K562 (cell line): ENCODE measurements around the gene FBXO11. TPM values are rescaled to one million over a fixed set of nuclear protein-coding genes. Genes with fewer than 3 reads are reported as not detected.

ENCODE experiments used
- ATAC-seq: fragments of 200-7000 bp; cut with Tn5 transposase; 3 replicates; pipeline ENCODE4 v1.9.1; 2020; ENCODE audit warnings: moderate library complexity
- BruUV-seq: library from RNA; stranded (reverse); fragments of 400-500 nt; replicated peaks from 2 replicates; lab custom pipeline; 2021; lab: Mats Ljungman, UMichigan
- CTCF ChIA-PET: fragments of 300-600 bp; formaldehyde crosslinking; extraction: SDS; loops from one replicate; lab custom pipeline; 2021; ENCODE audit warnings: low intra/inter-chr PET ratio; lab: Yijun Ruan, JAX
- POLR2A ChIA-PET: fragments of 300-600, 350-650 bp; sonication (Branson Sonifier 250); formaldehyde crosslinking; extraction: SDS; loops from one replicate; lab custom pipeline; 2021; ENCODE audit warnings: antibody characterized with exemption, inconsistent platforms; lab: Yijun Ruan, JAX
- DNase-seq, 4 experiments: peaks; one replicate each; pipeline versions ENCODE4 v3.0.0 to v3.0.0-alpha.2; 2011 to 2018; ENCODE audit warnings: low spot score in 3 of 4, mixed read lengths in 3 of 4; ENCODE audit errors: extremely low read depth in 1 of 4
- FAIRE-seq: peaks from 2 replicates; lab custom pipeline; 2011; peaks lifted over from hg19 to GRCh38; lab: Jason Lieb, UNC
- H2AFZ ChIP-seq: 2 replicates; pipeline ENCODE4 v1.6.0; 2011; ENCODE audit warnings: low read depth, low read length, control low read depth, inconsistent platforms
- H3K27ac ChIP-seq: fragments of 200-600 bp; 3 replicates; pipeline ENCODE4 v1.8.0; 2011; ENCODE audit warnings: low read depth, mild to moderate bottlenecking, control low read depth, inconsistent platforms, low read length, moderate library complexity, mixed read lengths; ENCODE audit errors: extremely low read depth
- H3K27me3 ChIP-seq, 2 experiments: fragments of 300-600 bp in 1 of 2; 2 replicates in 1 of 2; 3 replicates in 1 of 2; pipeline versions ENCODE4 v1.6.0 to v1.8.0; 2011; ENCODE audit warnings: inconsistent platforms in 2 of 2, low read length in 2 of 2, mild to moderate bottlenecking in 1 of 2, mixed read lengths in 1 of 2, moderate library complexity in 1 of 2; ENCODE audit not compliant: control insufficient read depth in 2 of 2, insufficient read depth in 2 of 2
- H3K36me3 ChIP-seq: fragments of 300-600 bp; 3 replicates; pipeline ENCODE4 v1.8.0; 2011; ENCODE audit warnings: mild to moderate bottlenecking, low read length, inconsistent platforms; ENCODE audit not compliant: control insufficient read depth, insufficient read depth
- H3K4me1 ChIP-seq, 2 experiments: fragments of 200-600 bp in 1 of 2; replicated peaks in 1 of 2; 2 replicates in 1 of 2; 3 replicates in 1 of 2; pipeline versions ENCODE4 v1.5.1 to v1.8.0; 2011; ENCODE audit warnings: inconsistent platforms in 2 of 2, low read length in 2 of 2, mild to moderate bottlenecking in 1 of 2, mixed read lengths in 1 of 2, moderate library complexity in 1 of 2; ENCODE audit not compliant: control insufficient read depth in 2 of 2, insufficient read depth in 2 of 2
- H3K4me2 ChIP-seq: 2 replicates; pipeline ENCODE4 v1.6.1; 2011; ENCODE audit warnings: low read length, control low read depth, inconsistent platforms, mixed read lengths; ENCODE audit not compliant: insufficient read depth
- H3K4me3 ChIP-seq: fragments of 200-600 bp; sonication (generic), shearing (Covaris generic); 2 replicates; pipeline ENCODE4 v1.5.1; 2016; ENCODE audit warnings: control low read depth, inconsistent platforms
- H3K79me2 ChIP-seq: fragments of 200-600 bp; 3 replicates; pipeline ENCODE4 v1.8.0; 2011; ENCODE audit warnings: low read length, inconsistent platforms; ENCODE audit not compliant: control insufficient read depth, insufficient read depth
- H3K9ac ChIP-seq, 2 experiments: 2 replicates each; pipeline versions ENCODE4 v1.6.0 to v1.6.1; 2011; ENCODE audit warnings: low read depth in 2 of 2, low read length in 2 of 2, control low read depth in 1 of 2, inconsistent platforms in 1 of 2, mild to moderate bottlenecking in 1 of 2, mixed read lengths in 1 of 2; ENCODE audit not compliant: insufficient read depth in 1 of 2
- H3K9me1 ChIP-seq: one replicate; pipeline ENCODE4 v1.6.0; 2011; ENCODE audit warnings: inconsistent platforms, mild to moderate bottlenecking, low read length, moderate library complexity; ENCODE audit not compliant: control insufficient read depth, insufficient read depth
- H3K9me3 ChIP-seq: replicated peaks from 2 replicates; pipeline ENCODE4 v1.5.1; 2011; ENCODE audit warnings: low read depth, low read length, inconsistent platforms; ENCODE audit not compliant: control insufficient read depth, insufficient read depth
- H4K20me1 ChIP-seq: replicated peaks from 2 replicates; pipeline ENCODE4 v1.6.1; 2011; ENCODE audit warnings: low read length, inconsistent platforms, mixed read lengths; ENCODE audit not compliant: control insufficient read depth, insufficient read depth
- FOXK1 ChIP-seq: sonication (generic); formaldehyde crosslinking; IDR thresholded peaks from 2 replicates; pipeline ENCODE4 v1.8.0; 2022; ENCODE audit warnings: missing genetic modification reagents, mild to moderate bottlenecking, borderline replicate concordance
- PHB ChIP-seq: fragments of 250-450 bp; sonication (Bioruptor Pico); IDR thresholded peaks from 2 replicates; pipeline ENCODE4 v1.5.0; 2021
- PHF8 ChIP-seq: fragments of 200-600 bp; sonication (generic); IDR thresholded peaks from 2 replicates; pipeline ENCODE4 v1.6.1; 2012; ENCODE audit warnings: mixed run types, mild to moderate bottlenecking, inconsistent platforms, low read length, moderate library complexity, borderline replicate concordance
- POLR2AphosphoS2 ChIP-seq: IDR thresholded peaks from 2 replicates; pipeline ENCODE4 v1.6.1; 2012; ENCODE audit warnings: low read length, improper control_type of control experiment
- POLR2H ChIP-seq: IDR thresholded peaks from 2 replicates; pipeline ENCODE4 v1.6.1; 2016; ENCODE audit warnings: missing genetic modification characterization, low read depth, mild to moderate bottlenecking, control low read depth, missing compliant biosample characterization, moderate library complexity
- RAD21 ChIP-seq, 2 experiments: fragments of 250-450 bp in 1 of 2; fragments of 450-650 bp in 1 of 2; sonication (Bioruptor Pico) in 1 of 2; formaldehyde crosslinking in 1 of 2; IDR thresholded peaks in 1 of 2; conservative IDR thresholded peaks in 1 of 2; 2 replicates each; pipeline versions ENCODE4 v1.4.0 to v1.8.0; 2020 to 2022; ENCODE audit warnings: mild to moderate bottlenecking in 2 of 2, moderate library complexity in 1 of 2
- RBM34 ChIP-seq: fragments of 200-400 bp; formaldehyde crosslinking; IDR thresholded peaks from 2 replicates; pipeline ENCODE4 v1.6.1; 2018; ENCODE audit warnings: low read length, borderline replicate concordance; ENCODE audit not compliant: insufficient read depth
- RNF2 ChIP-seq: sonication (generic); IDR thresholded peaks from 2 replicates; pipeline ENCODE4 v1.6.1; 2016
- XRCC3 ChIP-seq: fragments of 450-650 bp; IDR thresholded peaks from 2 replicates; pipeline ENCODE4 v1.6.1; 2017; ENCODE audit warnings: mild to moderate bottlenecking, moderate library complexity
- ZFX ChIP-seq: sonication (generic); formaldehyde crosslinking; IDR thresholded peaks from 2 replicates; pipeline ENCODE4 v1.8.0; 2022; ENCODE audit warnings: mild to moderate bottlenecking, missing genetic modification reagents, moderate library complexity
- ZNF785 ChIP-seq: fragments of 250-450 bp; sonication (Bioruptor Pico); IDR thresholded peaks from 2 replicates; pipeline ENCODE4 v1.4.0; 2020; ENCODE audit warnings: mild to moderate bottlenecking
- WGBS: fragments of 100-300 bp; shearing (Covaris generic); methylation state at CpG from one replicate; pipeline ENCODE4 v1.1.6; 2016; ENCODE audit warnings: low coverage, mixed read lengths; ENCODE audit not compliant: insufficient coverage; ENCODE audit errors: missing lambda C conversion rate; 5-methylcytosine and 5-hydroxymethylcytosine counted together
- in situ Hi-C: fragments of 300-500 bp; cut with MboI; formaldehyde crosslinking; loops from 4 replicates; pipeline ENCODE4 v1.15.0; 2018; ENCODE audit warnings: inconsistent platforms, mixed read lengths
- intact Hi-C: fragments of 100-400 bp; cut with micrococcal nuclease; formaldehyde crosslinking; loops from 2 replicates; pipeline ENCODE4 v1.14.2; 2022
- polyA plus RNA-seq, 8 experiments: library from polyadenylated mRNA; depleted of rRNA in 4 of 8; stranded (reverse) in 5 of 8; unstranded in 3 of 8; fragments of >200 nt; fragmentation: Nextera tagmentation in 2 of 8; fragmentation: Illumina TruSeq in 1 of 8; extraction: Ambion mirVana in 2 of 8; extraction: Trizol in 1 of 8; gene quantifications; 2 replicates each; pipeline versions ENCODE4 v1.2.1 to v1.2.3, GENCODE V29; 2011 to 2014; ENCODE audit warnings: inconsistent platforms in 1 of 8, missing spikeins in 1 of 8
- total RNA-seq, 7 experiments: library from RNA; depleted of rRNA in 6 of 7; stranded (reverse); fragments of >200 nt in 6 of 7; fragmentation: Illumina TruSeq in 2 of 7; extraction: Trizol in 2 of 7; gene quantifications; 2 replicates each; pipeline versions ENCODE4 v1.2.1 to v1.2.3, GENCODE V29; 2011 to 2021; ENCODE audit warnings: low replicate concordance in 1 of 7
- TF ChIP-seq, protein P1 (sequence below): sonication (generic); formaldehyde crosslinking; IDR thresholded peaks from 2 replicates; pipeline ENCODE4 v1.8.1; 2023; ENCODE audit warnings: mild to moderate bottlenecking, missing genetic modification reagents, moderate library complexity
- TF ChIP-seq, protein P2 (sequence below): fragments of 250-450 bp; sonication (Bioruptor Pico); IDR thresholded peaks from 2 replicates; pipeline ENCODE4 v1.8.0; 2022; ENCODE audit warnings: inconsistent platforms, mild to moderate bottlenecking, moderate library complexity, borderline replicate concordance

FBXO11 gene
- total and polyA plus RNA-seq, 9 of the 15 experiments (the other 6 are each of a cell fraction or from before 2014, with no cell fraction given), result 8.8 to 44.5 (median 24.1) TPM

DNA sequence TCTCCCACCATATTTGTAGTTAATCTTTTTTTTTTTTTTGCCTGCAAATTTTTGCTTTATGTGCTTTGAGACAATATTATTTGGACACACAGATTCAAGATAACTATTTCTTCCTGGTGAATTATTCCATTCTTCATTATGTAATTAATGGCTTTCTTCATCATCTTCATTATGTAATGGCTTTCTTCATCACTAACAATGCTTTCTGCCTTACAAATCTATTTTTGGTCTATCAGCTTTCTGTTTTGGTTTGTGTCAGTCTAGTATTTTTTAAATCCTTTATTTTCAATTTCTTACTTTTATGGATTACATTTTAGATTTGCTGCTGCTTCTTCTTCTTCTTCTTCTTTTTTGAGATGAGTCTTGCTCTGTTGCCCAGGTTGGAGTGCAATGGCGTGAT lies 62.9 kb downstream of the FBXO11 start:
- in situ Hi-C loops (no loop called here), intact Hi-C loops (no loop called here)
- FAIRE-seq (no peak), DNase-seq (no peak), ATAC-seq (no peak)
- CTCF ChIA-PET, result no interaction called here
- H3K4me1 ChIP-seq, result no peaks in the 10 kb centered on the region
- no peak for TF ChIP-seq RBM34
- TF ChIP-seq ZFX, result no peak
- H4K20me1 ChIP-seq, result no peaks in the 10 kb centered on the region
- H3K27ac ChIP-seq, result no peak overlapping the region
- no peaks in the 10 kb centered on the region for H3K27me3 ChIP-seq
- peaks cover 59% of the 10 kb centered on the region for H3K79me2 ChIP-seq
- no peaks in the 10 kb centered on the region for H3K9me1 ChIP-seq
- H3K9ac ChIP-seq, result no peak overlapping the region
- H2AFZ ChIP-seq, result no peak overlapping the region
- POLR2A ChIA-PET, result interaction anchor here (1.5 kb wide), 1 partner anchor 36 kb away, joined by 5 read pairs; no protein-coding TSS in a partner anchor
- BruUV-seq, result no TSS peak
- H3K4me2 ChIP-seq, result no peak overlapping the region
- WGBS, result 80% methylated on average over 1 of the region's 1 CpG
- H3K9me3 ChIP-seq, result no peaks in the 10 kb centered on the region
- peaks cover 14% of the 10 kb centered on the region; the same call in 2 of the 3 replicates for H3K36me3 ChIP-seq
- H3K4me3 ChIP-seq, result no peak overlapping the region

DNA sequence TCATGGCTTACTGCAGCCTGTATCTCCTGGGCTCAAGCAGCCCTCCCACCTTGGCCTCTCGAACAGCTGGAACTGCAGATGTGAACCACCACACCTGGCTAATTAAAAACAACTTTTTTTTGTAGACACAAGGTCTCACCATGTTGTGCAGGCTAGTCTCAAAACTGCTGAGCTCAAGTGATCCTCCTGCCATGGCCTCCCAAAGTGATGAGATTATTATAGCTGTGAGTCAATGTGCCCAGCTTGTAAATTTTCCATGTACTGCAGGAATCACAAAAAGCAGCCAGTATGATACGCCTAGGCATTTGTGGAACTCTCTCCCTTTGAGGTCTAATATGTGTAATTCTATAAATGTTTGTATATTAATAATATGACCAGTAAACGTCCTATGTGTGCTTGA lies 63.5 kb downstream of the FBXO11 start:
- H3K4me2 ChIP-seq, result no peak overlapping the region
- no TSS peak for BruUV-seq
- peaks cover 16% of the 10 kb centered on the region; the same call in 2 of the 3 replicates for H3K36me3 ChIP-seq
- POLR2A ChIA-PET, result interaction anchor here (1.5 kb wide), 1 partner anchor 35 kb away, joined by 5 read pairs; no protein-coding TSS in a partner anchor
- no peaks in the 10 kb centered on the region for H3K4me1 ChIP-seq
- no peaks in the 10 kb centered on the region for H3K9me1 ChIP-seq
- CTCF ChIA-PET, result no interaction called here
- H4K20me1 ChIP-seq, result no peaks in the 10 kb centered on the region
- no peak for DNase-seq
- no peak for ATAC-seq
- H3K27ac ChIP-seq, result no peak overlapping the region
- H3K9me3 ChIP-seq, result no peaks in the 10 kb centered on the region
- no peak overlapping the region for H2AFZ ChIP-seq
- intact Hi-C loops (no loop called here), in situ Hi-C loops (no loop called here)
- no peak overlapping the region for H3K9ac ChIP-seq
- peaks cover 54% of the 10 kb centered on the region for H3K79me2 ChIP-seq
- WGBS, result 85% methylated on average over 3 of the region's 3 CpGs
- H3K4me3 ChIP-seq, result no peak overlapping the region
- no peak for FAIRE-seq
- no peaks in the 10 kb centered on the region for H3K27me3 ChIP-seq
- TF ChIP-seq POLR2AphosphoS2, result no peak
- no peak for TF ChIP-seq PHB
- no peak for TF ChIP-seq POLR2H
- TF ChIP-seq XRCC3, result no peak
- no peak for TF ChIP-seq FOXK1
- TF ChIP-seq PHF8, result no peak
- TF ChIP-seq, protein P1, sequence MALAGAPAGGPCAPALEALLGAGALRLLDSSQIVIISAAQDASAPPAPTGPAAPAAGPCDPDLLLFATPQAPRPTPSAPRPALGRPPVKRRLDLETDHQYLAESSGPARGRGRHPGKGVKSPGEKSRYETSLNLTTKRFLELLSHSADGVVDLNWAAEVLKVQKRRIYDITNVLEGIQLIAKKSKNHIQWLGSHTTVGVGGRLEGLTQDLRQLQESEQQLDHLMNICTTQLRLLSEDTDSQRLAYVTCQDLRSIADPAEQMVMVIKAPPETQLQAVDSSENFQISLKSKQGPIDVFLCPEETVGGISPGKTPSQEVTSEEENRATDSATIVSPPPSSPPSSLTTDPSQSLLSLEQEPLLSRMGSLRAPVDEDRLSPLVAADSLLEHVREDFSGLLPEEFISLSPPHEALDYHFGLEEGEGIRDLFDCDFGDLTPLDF, result no peak
- TF ChIP-seq RNF2, result no peak
- TF ChIP-seq RAD21 (CRISPR knock-in tag; conservative IDR thresholded peaks at IDR 0.05 in 1 of 2, IDR thresholded peaks at IDR 0.05 in 1 of 2), result no peak
- TF ChIP-seq ZNF785 (CRISPR knock-in tag), result no peak
- TF ChIP-seq, protein P2, sequence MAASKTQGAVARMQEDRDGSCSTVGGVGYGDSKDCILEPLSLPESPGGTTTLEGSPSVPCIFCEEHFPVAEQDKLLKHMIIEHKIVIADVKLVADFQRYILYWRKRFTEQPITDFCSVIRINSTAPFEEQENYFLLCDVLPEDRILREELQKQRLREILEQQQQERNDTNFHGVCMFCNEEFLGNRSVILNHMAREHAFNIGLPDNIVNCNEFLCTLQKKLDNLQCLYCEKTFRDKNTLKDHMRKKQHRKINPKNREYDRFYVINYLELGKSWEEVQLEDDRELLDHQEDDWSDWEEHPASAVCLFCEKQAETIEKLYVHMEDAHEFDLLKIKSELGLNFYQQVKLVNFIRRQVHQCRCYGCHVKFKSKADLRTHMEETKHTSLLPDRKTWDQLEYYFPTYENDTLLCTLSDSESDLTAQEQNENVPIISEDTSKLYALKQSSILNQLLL (CRISPR knock-in tag), result no peak
